GM12878 (cell line): ENCODE results near the gene ZFP64. TPM values are rescaled to one million over a fixed set of nuclear protein-coding genes. Genes with fewer than 3 reads are reported as not detected.

ENCODE experiments used
- ATAC-seq: fragments of 200-7000 bp; cut with Tn5 transposase; 3 replicates; pipeline ENCODE4 v1.9.1; 2020; ENCODE audit warnings: mild to moderate bottlenecking, moderate library complexity
- BruUV-seq: library from RNA; stranded (reverse); fragments of 400-500 nt; replicated peaks from 2 replicates; lab custom pipeline; 2021; lab: Mats Ljungman, UMichigan
- CTCF ChIA-PET: fragments of 300-600 bp; sonication (Branson Sonifier 250); formaldehyde crosslinking; extraction: SDS; loops from one replicate; lab custom pipeline; 2021; ENCODE audit warnings: inconsistent platforms; lab: Yijun Ruan, JAX
- POLR2A ChIA-PET: fragments of 350-600 bp; formaldehyde crosslinking; extraction: SDS; loops from one replicate; lab custom pipeline; 2021; ENCODE audit warnings: inconsistent platforms; lab: Charles Lee
- RAD21 ChIA-PET: fragments of 300-600 bp; sonication (Branson Sonifier 250); formaldehyde crosslinking; loops from one replicate; lab custom pipeline; 2023; ENCODE audit warnings: antibody characterized with exemption; ENCODE audit not compliant: unreplicated experiment; lab: Charles Lee
- SMC1A ChIA-PET: fragments of 300-600 bp; sonication (Branson Sonifier 250); formaldehyde crosslinking; loops from one replicate; lab custom pipeline; 2023; ENCODE audit not compliant: unreplicated experiment, uncharacterized antibody; lab: Charles Lee
- DNase-seq: peaks from one replicate; pipeline ENCODE4 v3.0.0-alpha.2; 2011; ENCODE audit warnings: low read depth, low spot score
- FAIRE-seq: peaks from 3 replicates; lab custom pipeline; 2011; peaks lifted over from hg19 to GRCh38; lab: Jason Lieb, UNC
- H2AFZ ChIP-seq: 2 replicates; pipeline ENCODE4 v1.6.0; 2011; ENCODE audit warnings: low read depth, low read length, control low read depth; ENCODE audit not compliant: control insufficient read depth
- H3K27ac ChIP-seq: 2 replicates; pipeline ENCODE4 v1.5.1; 2011; ENCODE audit warnings: control low read depth; ENCODE audit not compliant: control insufficient read depth, insufficient read depth
- H3K27me3 ChIP-seq, 2 experiments: replicated peaks in 1 of 2; 2 replicates each; pipeline versions ENCODE4 v1.6.0 to v1.6.1; 2011; ENCODE audit warnings: low read length in 1 of 2; ENCODE audit not compliant: control insufficient read depth in 2 of 2, insufficient read depth in 2 of 2
- H3K36me3 ChIP-seq, 2 experiments: 2 replicates each; pipeline ENCODE4 v1.5.1; 2011; ENCODE audit warnings: low read length in 1 of 2; ENCODE audit not compliant: control insufficient read depth in 2 of 2, insufficient read depth in 2 of 2
- H3K4me1 ChIP-seq: 2 replicates; pipeline ENCODE4 v1.6.1; 2011; ENCODE audit warnings: mild to moderate bottlenecking, low read length, moderate library complexity, mixed read lengths; ENCODE audit not compliant: control insufficient read depth, insufficient read depth
- H3K4me2 ChIP-seq: 2 replicates; pipeline ENCODE4 v1.6.0; 2011; ENCODE audit warnings: control low read depth; ENCODE audit not compliant: control insufficient read depth, insufficient read depth
- H3K4me3 ChIP-seq: fragments of 200-600 bp; sonication (generic); 2 replicates; pipeline ENCODE4 v1.5.1; 2016
- H3K79me2 ChIP-seq: 2 replicates; pipeline ENCODE4 v1.6.0; 2011; ENCODE audit warnings: low read length; ENCODE audit not compliant: control insufficient read depth, insufficient read depth
- H3K9ac ChIP-seq: 2 replicates; pipeline ENCODE4 v1.8.0; 2011; ENCODE audit warnings: low read length, control low read depth, mixed read lengths; ENCODE audit not compliant: control insufficient read depth, insufficient read depth
- H3K9me3 ChIP-seq: replicated peaks from 3 replicates; pipeline ENCODE4 v1.5.1; 2011; ENCODE audit warnings: mild to moderate bottlenecking, low read length; ENCODE audit not compliant: control insufficient read depth, insufficient read depth
- H4K20me1 ChIP-seq: 2 replicates; pipeline ENCODE4 v1.6.0; 2011; ENCODE audit not compliant: control insufficient read depth, insufficient read depth
- E2F8 ChIP-seq: fragments of 450-650 bp; IDR thresholded peaks from 2 replicates; pipeline ENCODE4 v1.6.1; 2018; ENCODE audit warnings: mild to moderate bottlenecking, low read depth, moderate library complexity; ENCODE audit not compliant: partially characterized antibody
- EP300 ChIP-seq, 2 experiments: fragments of 150-350 bp in 1 of 2; IDR thresholded peaks; 2 replicates each; pipeline ENCODE4 v1.6.1; 2011 to 2012; ENCODE audit warnings: low read depth in 2 of 2, low read length in 2 of 2, borderline replicate concordance in 1 of 2, improper control_type of control experiment in 1 of 2, inconsistent platforms in 1 of 2; ENCODE audit not compliant: control insufficient read depth in 1 of 2
- ESRRA ChIP-seq: IDR thresholded peaks from 2 replicates; pipeline ENCODE4 v1.6.1; 2012; ENCODE audit warnings: mild to moderate bottlenecking, low read length, improper control_type of control experiment
- HDGF ChIP-seq: fragments of 450-650 bp; IDR thresholded peaks from 2 replicates; pipeline ENCODE4 v1.6.1; 2016; ENCODE audit warnings: antibody characterized with exemption
- IKZF2 ChIP-seq, 2 experiments: fragments of 450-650 bp; IDR thresholded peaks; 2 replicates each; pipeline ENCODE4 v1.6.1; 2017; ENCODE audit warnings: mild to moderate bottlenecking in 2 of 2, moderate library complexity in 2 of 2
- MYB ChIP-seq: fragments of 150-350 bp; IDR thresholded peaks from 2 replicates; pipeline ENCODE4 v1.6.1; 2014; ENCODE audit warnings: mild to moderate bottlenecking, low read depth, low read length, borderline replicate concordance
- NFYA ChIP-seq: IDR thresholded peaks from 2 replicates; pipeline ENCODE4 v1.6.1; 2011; ENCODE audit warnings: low read depth, mild to moderate bottlenecking, low read length, improper control_type of control experiment, borderline replicate concordance
- PAX5 ChIP-seq: IDR thresholded peaks from 2 replicates; pipeline ENCODE4 v1.6.1; 2011; ENCODE audit warnings: low read depth, low read length, borderline replicate concordance
- RB1 ChIP-seq: fragments of 450-650 bp; formaldehyde crosslinking; IDR thresholded peaks from 2 replicates; pipeline ENCODE4 v1.6.1; 2017; ENCODE audit warnings: mild to moderate bottlenecking, borderline replicate concordance
- RELB ChIP-seq: fragments of 450-650 bp; IDR thresholded peaks from 2 replicates; pipeline ENCODE4 v1.6.1; 2017; ENCODE audit warnings: low read depth, mild to moderate bottlenecking, moderate library complexity
- SREBF1 ChIP-seq: IDR thresholded peaks from 2 replicates; pipeline ENCODE4 v1.6.1; 2012; ENCODE audit warnings: mild to moderate bottlenecking, low read length
- STAT3 ChIP-seq: IDR thresholded peaks from 2 replicates; pipeline ENCODE4 v1.6.1; 2011; ENCODE audit warnings: low read depth, low read length, improper control_type of control experiment
- TBL1XR1 ChIP-seq: IDR thresholded peaks from 2 replicates; pipeline ENCODE4 v1.6.1; 2012; ENCODE audit warnings: low read depth, low read length, improper control_type of control experiment
- TCF3 ChIP-seq: IDR thresholded peaks from 2 replicates; pipeline ENCODE4 v1.6.1; 2012; ENCODE audit warnings: low read depth, mild to moderate bottlenecking, low read length, borderline replicate concordance; ENCODE audit not compliant: insufficient read depth
- USF1 ChIP-seq: IDR thresholded peaks from 2 replicates; pipeline ENCODE4 v1.6.1; 2011; ENCODE audit warnings: borderline replicate concordance, low read depth, mild to moderate bottlenecking, moderate library complexity, mixed read lengths, low read length; ENCODE audit not compliant: insufficient read depth; ENCODE audit errors: extremely low read length
- YY1 ChIP-seq: IDR thresholded peaks from 2 replicates; pipeline ENCODE4 v1.6.1; 2011; ENCODE audit warnings: low read depth, mild to moderate bottlenecking, low read length
- ZSCAN29 ChIP-seq: fragments of 450-650 bp; IDR thresholded peaks from 2 replicates; pipeline ENCODE4 v1.6.1; 2017; ENCODE audit warnings: mild to moderate bottlenecking, moderate library complexity
- WGBS: methylation state at CpG from one replicate; pipeline ENCODE4 v1.1.6; 2016; ENCODE audit warnings: low lambda C conversion rate; ENCODE audit not compliant: insufficient replicate concordance, insufficient coverage; ENCODE audit errors: missing lambda C conversion rate; 5-methylcytosine and 5-hydroxymethylcytosine counted together
- in situ Hi-C: fragments of 300-500 bp; cut with MboI; formaldehyde crosslinking; loops from 9 replicates; pipeline ENCODE4 v1.14.3; 2018; ENCODE audit warnings: mixed read lengths
- intact Hi-C: fragments of 100-400 bp; cut with micrococcal nuclease; formaldehyde crosslinking; loops from one replicate; pipeline ENCODE4 v1.14.2; 2022; ENCODE audit not compliant: unreplicated experiment
- polyA plus RNA-seq, 11 experiments: library from polyadenylated mRNA; depleted of rRNA in 4 of 11; unstranded in 6 of 11; stranded (reverse) in 5 of 11; fragments of >200 nt; fragmentation: Nextera tagmentation in 4 of 11; fragmentation: Illumina TruSeq in 1 of 11; extraction: Ambion mirVana in 4 of 11; extraction: Trizol in 1 of 11; gene quantifications; 1 replicate in 1 of 11; 2 replicates in 10 of 11; pipeline versions ENCODE4 v1.2.1 to v1.2.3, GENCODE V29; 2011 to 2016; ENCODE audit warnings: inconsistent platforms in 2 of 11, missing spikeins in 2 of 11, low read depth in 1 of 11
- total RNA-seq, 4 experiments: library from RNA; depleted of rRNA in 3 of 4; stranded (reverse); fragments of >200 nt in 3 of 4; fragmentation: Illumina TruSeq in 1 of 4; extraction: Trizol in 1 of 4; gene quantifications; 2 replicates each; pipeline versions ENCODE4 v1.2.1 to v1.2.3, GENCODE V29; 2013 to 2021

ZFP64 gene
- total and polyA plus RNA-seq, 10 of the 15 experiments (the other 5 are each of a cell fraction or from before 2014, with no cell fraction given): 2.3 to 21.8 (median 11.8) TPM

GRCh38 chr20:52207020-52207810, 15.6 kb upstream of the ZFP64 start:
- no peaks in the 10 kb centered on the region for H4K20me1 ChIP-seq
- 83% methylated on average over 3 of the region's 3 CpGs for WGBS
- no peaks in the 10 kb centered on the region for H3K4me1 ChIP-seq
- H3K36me3 ChIP-seq: no peaks in the 10 kb centered on the region
- no peak overlapping the region for H3K4me3 ChIP-seq
- H3K9me3 ChIP-seq: no peaks in the 10 kb centered on the region; the same call in 1 of the 3 replicates
- no peaks in the 10 kb centered on the region for H3K27me3 ChIP-seq
- no peak overlapping the region for H3K4me2 ChIP-seq
- no peak for ATAC-seq
- no TSS peak for BruUV-seq
- no peak for FAIRE-seq
- in situ Hi-C loops (no loop called here), intact Hi-C loops (no loop called here)
- no peak overlapping the region for H3K27ac ChIP-seq
- SMC1A ChIA-PET: interaction anchor here (2.2 kb wide), 1 partner anchor 79 kb away, joined by 6 read pairs; no protein-coding TSS in a partner anchor
- H2AFZ ChIP-seq: no peak overlapping the region
- no peak for DNase-seq
- POLR2A ChIA-PET: interaction anchor here (0.6 kb wide), 1 partner anchor 187 kb away, joined by 3 read pairs; no protein-coding TSS in a partner anchor
- H3K9ac ChIP-seq: no peak overlapping the region
- H3K79me2 ChIP-seq: no peaks in the 10 kb centered on the region
- CTCF ChIA-PET: interaction anchor here (3.0 kb wide), 1 partner anchor 78 kb away, joined by 11 read pairs; no protein-coding TSS in a partner anchor
- RAD21 ChIA-PET: no interaction called here
- TF ChIP-seq ZSCAN29 (no peak), MYB (no peak), STAT3 (no peak), SREBF1 (no peak), YY1 (no peak), EP300 (IDR thresholded peaks at IDR 0.05; ENCODE audit: borderline replicate concordance in 1 of 2, control insufficient read depth in 1 of 2, low read depth in 2 of 2, low read length in 2 of 2) (no peak), NFYA (no peak), RELB (no peak), TBL1XR1 (no peak), RB1 (no peak), IKZF2 (IDR thresholded peaks at IDR 0.05) (no peak), E2F8 (no peak), USF1 (no peak), PAX5 (no peak), HDGF (no peak), ESRRA (no peak), TCF3 (no peak)
